MM.1S (cell line): ENCODE data around the gene IPO7.

Experiments used
- CTCF ChIP-seq: fragments of 300-600 bp; sonication (generic); IDR thresholded peaks from 2 replicates; pipeline ENCODE4 v1.5.1; 2016; ENCODE audit warnings: antibody characterized with exemption, low read length, mixed read lengths
- EZH2 ChIP-seq: fragments of 300-600 bp; sonication (generic); optimal IDR thresholded peaks from 2 replicates; pipeline ENCODE3; 2017; ENCODE audit warnings: low read depth, mild to moderate bottlenecking, antibody characterized with exemption, low read length, mixed read lengths

GRCh38 chr11:9470765-9471164 lies 86.3 kb downstream of the IPO7 start:
- TF ChIP-seq CTCF, result no peak
- no peak for TF ChIP-seq EZH2
